Stimulated activated CD4-positive, alpha-beta T cell treated with anti-CD3 and anti-CD28 coated beads, Interleukin-1b, Interleukin-23, amount 100 ng/mL, for 24 hours (primary cell): ENCODE results near the gene NEXMIF.
"Not testable (repeated sequence)": the region's sequence is repeated elsewhere in the genome, so short reads cannot be mapped to it uniquely, and the experiment has no call there.

Experiments
- DNase-seq, 4 experiments: peaks; one replicate each; pipeline ENCODE4 v3.0.0-alpha.2; 2020; ENCODE audit warnings: low read depth in 4 of 4, low spot score in 1 of 4

NEXMIF gene

GRCh38 chrX:74797338-74797887, 127.8 kb downstream of the NEXMIF start:
- no peak for DNase-seq

- DNase-seq: no peak
Observed at GRCh38 chrX:74788545-74789086, 136.6 kb downstream of the NEXMIF start.

GRCh38 chrX:74784629-74785028, 140.6 kb downstream of the NEXMIF start:
- DNase-seq: no peak

GRCh38 chrX:74781507-74782034, 143.7 kb downstream of the NEXMIF start:
- DNase-seq: no peak

GRCh38 chrX:74779175-74779574, 146.1 kb downstream of the NEXMIF start:
- DNase-seq: no peak

GRCh38 chrX:74774988-74775387, 150.3 kb downstream of the NEXMIF start:
- DNase-seq: no peak

GRCh38 chrX:74736450-74736849, 188.8 kb downstream of the NEXMIF start:
- DNase-seq: no peak

- DNase-seq: no peak
Observed at GRCh38 chrX:74705269-74705668, 220.0 kb downstream of the NEXMIF start.

GRCh38 chrX:74701343-74701742, 223.9 kb downstream of the NEXMIF start:
- DNase-seq: not testable (repeated sequence)

- no peak for DNase-seq
Observed at GRCh38 chrX:74684466-74684865, 240.8 kb downstream of the NEXMIF start.
